Choroid plexus epithelial cell (primary cell): Measurements from ENCODE around the gene ANKRD65.

Experiments
- DNase-seq: peaks from one replicate; pipeline ENCODE4 v3.0.0-alpha.2; 2010; ENCODE audit warnings: low read depth
- H3K4me3 ChIP-seq: 2 replicates; pipeline ENCODE4 v1.5.1; 2011; ENCODE audit warnings: low read depth, mild to moderate bottlenecking, control low read depth, low read length, moderate library complexity
- TF ChIP-seq, protein P1 (sequence below): conservative IDR thresholded peaks from 2 replicates; pipeline ENCODE4 v1.5.1; 2011; ENCODE audit warnings: low read depth, mild to moderate bottlenecking, control low read depth, inconsistent platforms, low read length, moderate library complexity

ANKRD65 gene

DNA sequence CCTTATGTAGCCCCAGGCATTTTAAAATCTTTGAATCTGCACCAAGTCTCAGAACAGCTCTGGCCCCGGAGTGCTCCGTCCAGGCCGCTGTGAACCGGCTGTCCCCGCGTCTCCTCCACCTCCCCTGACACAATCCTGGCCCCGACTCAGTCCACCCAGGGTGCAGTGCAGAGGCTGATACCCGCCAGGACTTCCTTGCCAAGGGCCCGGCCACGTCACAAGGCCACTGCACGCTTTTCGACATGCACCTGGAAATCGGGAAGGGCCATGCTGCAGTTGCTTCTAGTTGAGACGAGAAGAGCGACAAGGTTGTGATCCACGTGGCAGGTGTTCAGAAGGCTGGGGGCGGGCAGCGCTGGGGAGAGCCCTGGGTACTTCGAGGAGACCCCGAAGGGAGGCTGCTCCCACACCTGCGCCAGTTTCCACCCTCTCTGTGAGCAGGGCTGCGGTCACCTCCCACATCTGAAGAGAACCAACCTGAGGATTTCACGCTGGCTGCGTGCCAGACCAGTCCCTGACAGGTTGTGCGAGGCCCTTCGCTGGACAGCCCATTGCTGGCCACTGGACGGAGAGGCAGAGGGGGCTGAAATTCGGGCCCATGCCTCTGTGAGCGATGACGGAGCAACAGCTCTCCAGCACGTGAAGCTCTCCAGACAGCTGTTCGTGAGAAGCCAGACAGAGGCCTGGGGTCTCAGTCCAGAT lies 21.1 kb upstream of the ANKRD65 start:
- TF ChIP-seq, protein P1, sequence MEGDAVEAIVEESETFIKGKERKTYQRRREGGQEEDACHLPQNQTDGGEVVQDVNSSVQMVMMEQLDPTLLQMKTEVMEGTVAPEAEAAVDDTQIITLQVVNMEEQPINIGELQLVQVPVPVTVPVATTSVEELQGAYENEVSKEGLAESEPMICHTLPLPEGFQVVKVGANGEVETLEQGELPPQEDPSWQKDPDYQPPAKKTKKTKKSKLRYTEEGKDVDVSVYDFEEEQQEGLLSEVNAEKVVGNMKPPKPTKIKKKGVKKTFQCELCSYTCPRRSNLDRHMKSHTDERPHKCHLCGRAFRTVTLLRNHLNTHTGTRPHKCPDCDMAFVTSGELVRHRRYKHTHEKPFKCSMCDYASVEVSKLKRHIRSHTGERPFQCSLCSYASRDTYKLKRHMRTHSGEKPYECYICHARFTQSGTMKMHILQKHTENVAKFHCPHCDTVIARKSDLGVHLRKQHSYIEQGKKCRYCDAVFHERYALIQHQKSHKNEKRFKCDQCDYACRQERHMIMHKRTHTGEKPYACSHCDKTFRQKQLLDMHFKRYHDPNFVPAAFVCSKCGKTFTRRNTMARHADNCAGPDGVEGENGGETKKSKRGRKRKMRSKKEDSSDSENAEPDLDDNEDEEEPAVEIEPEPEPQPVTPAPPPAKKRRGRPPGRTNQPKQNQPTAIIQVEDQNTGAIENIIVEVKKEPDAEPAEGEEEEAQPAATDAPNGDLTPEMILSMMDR = no peak
- no peak for DNase-seq
- H3K4me3 ChIP-seq = no peak overlapping the region

GRCh38 chr1:1441002-1441888 lies 20.2 kb upstream of the ANKRD65 start:
- TF ChIP-seq, protein P1 = peak; percentile 80
- no peak overlapping the region for H3K4me3 ChIP-seq
- DNase-seq = peak; percentile 30

GRCh38 chr1:1440262-1441001 lies 19.4 kb upstream of the ANKRD65 start:
- TF ChIP-seq, protein P1 = no peak
- no peak overlapping the region for H3K4me3 ChIP-seq
- DNase-seq = no peak

DNA sequence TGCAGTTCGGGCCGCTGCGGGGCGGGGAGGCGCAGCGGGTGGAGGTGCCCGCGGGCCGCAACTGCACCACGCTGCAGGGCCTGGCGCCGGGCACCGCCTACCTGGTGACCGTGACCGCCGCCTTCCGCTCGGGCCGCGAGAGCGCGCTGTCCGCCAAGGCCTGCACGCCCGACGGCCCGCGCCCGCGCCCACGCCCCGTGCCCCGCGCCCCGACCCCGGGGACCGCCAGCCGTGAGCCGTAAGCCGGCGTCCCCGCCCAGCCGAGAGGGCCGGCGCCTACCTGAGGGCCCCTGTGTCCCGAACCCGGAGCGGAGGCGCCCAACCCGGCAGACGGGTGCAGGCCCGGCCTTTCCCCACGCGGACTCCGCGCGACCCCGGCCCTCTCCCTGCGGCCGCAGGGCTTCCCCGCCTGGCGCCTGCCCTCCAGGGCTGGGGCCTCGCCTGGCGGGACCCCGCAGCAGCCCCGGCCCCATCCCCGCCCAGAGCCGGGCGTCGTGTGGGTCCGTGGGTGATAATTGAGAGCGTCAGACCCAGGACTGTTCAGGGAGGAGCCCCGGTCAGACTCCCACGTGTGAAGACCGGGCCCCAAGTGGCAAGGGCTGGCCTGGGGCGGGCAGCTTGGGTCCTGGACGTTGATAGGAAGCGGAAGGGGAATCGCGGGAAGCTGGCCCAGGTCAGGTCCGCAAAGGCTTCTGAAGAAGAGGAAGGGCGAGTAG lies 18.6 kb upstream of the ANKRD65 start:
- TF ChIP-seq, protein P1 = no peak
- DNase-seq = no peak
- H3K4me3 ChIP-seq = no peak overlapping the region

DNA sequence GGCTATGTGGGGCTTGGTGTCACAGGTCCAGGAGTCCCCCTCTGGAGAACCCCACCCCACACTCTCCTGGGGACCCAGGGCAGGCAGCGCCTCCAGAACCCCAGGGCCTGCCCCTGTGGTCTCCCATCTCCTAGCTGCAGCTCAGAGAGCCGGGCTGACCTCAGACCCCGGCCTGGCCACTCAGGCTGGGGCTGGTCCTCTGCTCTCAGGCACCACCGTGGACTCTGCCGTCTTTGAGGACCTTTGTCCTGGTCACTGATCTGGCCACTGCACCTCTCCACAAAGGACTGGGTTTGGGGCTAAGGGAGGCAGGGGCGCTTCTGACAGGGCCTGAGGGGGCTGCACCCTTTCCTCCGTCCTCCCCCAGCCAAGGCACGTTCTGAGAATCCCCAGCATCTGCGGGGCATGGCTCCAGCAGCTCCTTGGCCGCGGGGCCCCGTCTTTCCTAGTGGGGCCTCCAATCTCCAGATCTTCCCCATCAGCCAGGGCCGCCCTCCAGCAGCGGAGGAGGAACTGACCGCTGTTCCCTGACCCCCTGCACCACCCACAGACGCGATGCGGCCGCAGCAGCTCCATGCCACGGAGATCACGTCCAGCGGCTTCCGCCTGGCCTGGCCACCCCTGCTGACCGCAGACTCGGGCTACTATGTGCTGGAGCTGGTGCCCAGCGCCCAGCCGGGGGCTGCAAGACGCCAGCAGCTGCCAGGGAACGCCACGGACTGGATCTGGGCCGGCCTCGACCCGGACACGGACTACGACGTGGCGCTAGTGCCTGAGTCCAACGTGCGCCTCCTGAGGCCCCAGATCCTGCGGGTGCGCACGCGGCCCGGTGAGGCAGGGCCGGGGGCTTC lies 17.7 kb upstream of the ANKRD65 start:
- TF ChIP-seq, protein P1 = no peak
- no peak overlapping the region for H3K4me3 ChIP-seq
- DNase-seq = no peak
